HepG2 (cell line): ENCODE results near the gene NRP1. TPM values are rescaled to one million over a fixed set of nuclear protein-coding genes. Genes with fewer than 3 reads are reported as not detected.

ENCODE experiments used
- CREBL2 ChIP-seq: sonication (generic); formaldehyde crosslinking; IDR thresholded peaks from 2 replicates; pipeline ENCODE4 v1.8.1; 2023; ENCODE audit warnings: missing genetic modification reagents, mild to moderate bottlenecking, borderline replicate concordance
- FOXJ3 ChIP-seq: sonication (generic); formaldehyde crosslinking; IDR thresholded peaks from 2 replicates; pipeline ENCODE4 v1.4.0; 2020; ENCODE audit warnings: missing genetic modification reagents, mild to moderate bottlenecking, borderline replicate concordance
- KAT2B ChIP-seq: fragments of 150-350 bp; IDR thresholded peaks from 2 replicates; pipeline ENCODE4 v1.6.1; 2014; ENCODE audit warnings: low read depth, low read length, borderline replicate concordance
- NR2F2 ChIP-seq: IDR thresholded peaks from 2 replicates; pipeline ENCODE4 v1.6.1; 2012; ENCODE audit warnings: low read depth, inconsistent platforms, borderline replicate concordance
- PATZ1 ChIP-seq: sonication (generic); formaldehyde crosslinking; IDR thresholded peaks from 2 replicates; pipeline ENCODE4 v1.4.0; 2020; ENCODE audit warnings: missing genetic modification reagents
- POLR2AphosphoS2 ChIP-seq: IDR thresholded peaks from 2 replicates; pipeline ENCODE4 v1.6.1; 2011; ENCODE audit warnings: low read depth, low read length, improper control_type of control experiment
- REST ChIP-seq, 2 experiments: IDR thresholded peaks; 2 replicates each; pipeline ENCODE4 v1.6.1; 2011 to 2012; ENCODE audit warnings: low read length in 2 of 2, borderline replicate concordance in 1 of 2, low read depth in 1 of 2, mild to moderate bottlenecking in 1 of 2, moderate library complexity in 1 of 2
- RXRB ChIP-seq: IDR thresholded peaks from 2 replicates; pipeline ENCODE4 v1.6.1; 2016; ENCODE audit warnings: borderline replicate concordance, missing genetic modification reagents, missing compliant biosample characterization
- SIX4 ChIP-seq: sonication (generic); formaldehyde crosslinking; IDR thresholded peaks from 2 replicates; pipeline ENCODE4 v1.4.0; 2020; ENCODE audit warnings: missing genetic modification reagents
- SMC3 ChIP-seq: IDR thresholded peaks from 2 replicates; pipeline ENCODE4 v1.6.1; 2011; ENCODE audit warnings: low read length, improper control_type of control experiment
- SP140L ChIP-seq: sonication (generic); formaldehyde crosslinking; IDR thresholded peaks from 2 replicates; pipeline ENCODE4 v1.4.0; 2020; ENCODE audit warnings: missing genetic modification reagents, borderline replicate concordance
- TCF7 ChIP-seq: sonication (generic); IDR thresholded peaks from 2 replicates; pipeline ENCODE4 v1.6.1; 2016; ENCODE audit warnings: antibody characterized with exemption, low read depth
- ZBTB46 ChIP-seq: sonication (generic); formaldehyde crosslinking; IDR thresholded peaks from 2 replicates; pipeline ENCODE4 v1.4.0; 2020; ENCODE audit warnings: mild to moderate bottlenecking, missing genetic modification reagents, borderline replicate concordance
- ZIK1 ChIP-seq: sonication (generic); formaldehyde crosslinking; IDR thresholded peaks from 2 replicates; pipeline ENCODE4 v1.5.0; 2020; ENCODE audit warnings: mild to moderate bottlenecking, low read depth, missing genetic modification reagents, borderline replicate concordance
- ZNF225 ChIP-seq: sonication (generic); formaldehyde crosslinking; IDR thresholded peaks from 2 replicates; pipeline ENCODE4 v1.4.0; 2020; ENCODE audit warnings: mild to moderate bottlenecking, missing genetic modification reagents
- ZNF430 ChIP-seq: sonication (generic); formaldehyde crosslinking; IDR thresholded peaks from 2 replicates; pipeline ENCODE4 v1.9.0; 2021; ENCODE audit warnings: mild to moderate bottlenecking, missing genetic modification reagents
- ZNF510 ChIP-seq: sonication (generic); formaldehyde crosslinking; IDR thresholded peaks from 2 replicates; pipeline ENCODE4 v1.4.0; 2020; ENCODE audit warnings: low read depth, mild to moderate bottlenecking, missing genetic modification reagents
- ZNF639 ChIP-seq: conservative IDR thresholded peaks from 2 replicates; pipeline ENCODE4 v1.6.1; 2018; ENCODE audit warnings: missing genetic modification reagents
- ZNF674 ChIP-seq: sonication (generic); formaldehyde crosslinking; IDR thresholded peaks from 2 replicates; pipeline ENCODE4 v1.5.0; 2020; ENCODE audit warnings: low read depth, mild to moderate bottlenecking, missing genetic modification reagents
- ZSCAN31 ChIP-seq: sonication (generic); formaldehyde crosslinking; IDR thresholded peaks from 2 replicates; pipeline ENCODE4 v1.5.0; 2020; ENCODE audit warnings: low read depth, mild to moderate bottlenecking, missing genetic modification reagents
- polyA plus RNA-seq, 8 experiments: library from polyadenylated mRNA; depleted of rRNA in 3 of 8; stranded (reverse) in 7 of 8; unstranded in 1 of 8; fragments of >200 nt; fragmentation: Illumina TruSeq in 4 of 8; extraction: Trizol in 4 of 8; gene quantifications; 2 replicates each; pipeline versions ENCODE4 v1.2.1 to v1.2.3, GENCODE V29; 2011 to 2016; ENCODE audit warnings: low read depth in 4 of 8, missing spikeins in 1 of 8, mixed read lengths in 1 of 8; ENCODE audit not compliant: insufficient read depth in 1 of 8
- total RNA-seq, 5 experiments: library from RNA; depleted of rRNA; stranded (reverse); fragments of >200 nt; fragmentation: Illumina TruSeq; extraction: Trizol; gene quantifications; 2 replicates each; pipeline ENCODE4 v1.2.3, GENCODE V29; 2016; ENCODE audit warnings: low read depth in 1 of 5

Gene NRP1
- total and polyA plus RNA-seq, 2 of the 13 experiments (the other 11 are each of a cell fraction or from before 2014, with no cell fraction given): 5.3 to 5.8 TPM

- TF ChIP-seq PATZ1 (peak; percentile 81), ZNF639 (CRISPR knock-in tag) (peak; percentile 60; the same call in 1 of the 2 replicates), ZNF674 (CRISPR knock-in tag) (no peak), KAT2B (no peak), SIX4 (CRISPR knock-in tag) (peak; percentile 83), SP140L (CRISPR knock-in tag) (0 out of 2 replicates have a peak, but pooled peaks have one; percentile 80), SMC3 (peak; percentile 90), NR2F2 (peak; percentile 94), ZNF430 (CRISPR knock-in tag) (no peak), REST (IDR thresholded peaks at IDR 0.05; ENCODE audit: borderline replicate concordance in 1 of 2, low read depth in 1 of 2, low read length in 2 of 2) (peak in 1 of 2 experiments; percentile 83; a peak in 2 of 4 replicates), ZNF510 (CRISPR knock-in tag) (no peak), TCF7 (peak; percentile 88), POLR2AphosphoS2 (no peak), RXRB (CRISPR knock-in tag) (peak; percentile 97), ZSCAN31 (CRISPR knock-in tag) (no peak), ZNF225 (CRISPR knock-in tag) (no peak), CREBL2 (CRISPR knock-in tag) (no peak), FOXJ3 (CRISPR knock-in tag) (peak; percentile 99), ZIK1 (CRISPR knock-in tag) (no peak), ZBTB46 (CRISPR knock-in tag) (no peak)
These were observed 178.5 kb downstream of the NRP1 start (continued) for GRCh38 chr10:33155720-33156638.
